HEK293 (cell line): ENCODE measurements around the gene LHX4.
A peak's percentile ranks its signal among the peaks of the same experiment; 100 is the strongest.

ENCODE experiments used
- CTCF ChIA-PET: fragments of 350-600 bp; formaldehyde crosslinking; extraction: SDS; loops from one replicate; lab custom pipeline; 2021; ENCODE audit warnings: antibody characterized with exemption; lab: Yijun Ruan, JAX
- POLR2A ChIA-PET: fragments of 300-600 bp; formaldehyde crosslinking; extraction: SDS; loops from one replicate; lab custom pipeline; 2020; ENCODE audit warnings: antibody characterized with exemption, inconsistent platforms; lab: Yijun Ruan, JAX
- H3K27ac ChIP-seq: fragments of 200-500 bp; sonication (Bioruptor generic); 2 replicates; pipeline ENCODE4 v1.5.1; 2014; ENCODE audit warnings: low read depth, low read length, control low read depth, inconsistent platforms; ENCODE audit errors: extremely low read depth
- H3K36me3 ChIP-seq, 2 experiments: fragments of 200-500 bp in 1 of 2; sonication (Bioruptor generic) in 1 of 2; 1 replicate in 1 of 2; 2 replicates in 1 of 2; pipeline ENCODE4 v1.5.1; 2014 to 2017; ENCODE audit warnings: inconsistent platforms in 2 of 2, low read length in 2 of 2; ENCODE audit not compliant: control insufficient read depth in 2 of 2, insufficient read depth in 1 of 2
- H3K4me1 ChIP-seq: fragments of 200-500 bp; sonication (Bioruptor generic); 2 replicates; pipeline ENCODE4 v1.5.1; 2014; ENCODE audit warnings: mild to moderate bottlenecking, low read length, inconsistent platforms; ENCODE audit not compliant: control insufficient read depth, insufficient read depth
- H3K4me3 ChIP-seq: 2 replicates; pipeline ENCODE4 v1.5.1; 2011; ENCODE audit warnings: low read depth, mild to moderate bottlenecking, control low read depth, low read length, moderate library complexity
- H3K9me3 ChIP-seq: fragments of 200-500 bp; sonication (Bioruptor generic); 2 replicates; pipeline ENCODE4 v1.5.1; 2014; ENCODE audit warnings: low read depth, low read length, inconsistent platforms; ENCODE audit not compliant: control insufficient read depth, insufficient read depth
- EGR2 ChIP-seq: fragments of 450-650 bp; formaldehyde crosslinking; IDR thresholded peaks from 2 replicates; pipeline ENCODE4 v1.5.1; 2016; ENCODE audit warnings: low read depth, missing biosample characterization, missing genetic modification characterization
- KLF1 ChIP-seq: fragments of 450-650 bp; formaldehyde crosslinking; IDR thresholded peaks from 2 replicates; pipeline ENCODE4 v1.5.1; 2016; ENCODE audit warnings: missing biosample characterization, missing genetic modification characterization
- MZF1 ChIP-seq: fragments of 450-650 bp; formaldehyde crosslinking; IDR thresholded peaks from 2 replicates; pipeline ENCODE4 v1.5.1; 2017; ENCODE audit warnings: missing biosample characterization, missing genetic modification characterization, borderline replicate concordance
- REPIN1 ChIP-seq: fragments of 450-650 bp; formaldehyde crosslinking; IDR thresholded peaks from 2 replicates; pipeline ENCODE4 v1.5.1; 2017; ENCODE audit warnings: missing biosample characterization, missing genetic modification characterization, low read depth
- TCF7L2 ChIP-seq: IDR thresholded peaks from 2 replicates; pipeline ENCODE4 v1.6.1; 2011; ENCODE audit warnings: low read depth, mild to moderate bottlenecking, inconsistent platforms, low read length, moderate library complexity, borderline replicate concordance
- YY1 ChIP-seq: fragments of 450-650 bp; formaldehyde crosslinking; IDR thresholded peaks from 2 replicates; pipeline ENCODE4 v1.5.1; 2018; ENCODE audit warnings: missing biosample characterization, missing genetic modification characterization
- ZBTB21 ChIP-seq: fragments of 450-650 bp; formaldehyde crosslinking; IDR thresholded peaks from 2 replicates; pipeline ENCODE4 v1.5.1; 2017; ENCODE audit warnings: missing biosample characterization, missing genetic modification characterization
- ZFHX2 ChIP-seq: fragments of 450-650 bp; formaldehyde crosslinking; conservative IDR thresholded peaks from 2 replicates; pipeline ENCODE4 v1.5.1; 2016; ENCODE audit warnings: missing biosample characterization, missing genetic modification characterization
- ZNF140 ChIP-seq: fragments of 450-650 bp; formaldehyde crosslinking; IDR thresholded peaks from 2 replicates; pipeline ENCODE4 v1.5.1; 2016; ENCODE audit warnings: missing biosample characterization, missing genetic modification characterization
- ZNF16 ChIP-seq: fragments of 450-650 bp; formaldehyde crosslinking; IDR thresholded peaks from 2 replicates; pipeline ENCODE4 v1.5.1; 2016; ENCODE audit warnings: low read depth, missing biosample characterization, missing genetic modification characterization
- ZNF169 ChIP-seq: fragments of 450-650 bp; formaldehyde crosslinking; IDR thresholded peaks from 2 replicates; pipeline ENCODE4 v1.5.1; 2016; ENCODE audit warnings: missing biosample characterization, missing genetic modification characterization
- ZNF600 ChIP-seq: fragments of 450-650 bp; formaldehyde crosslinking; IDR thresholded peaks from 2 replicates; pipeline ENCODE4 v1.5.1; 2016; ENCODE audit warnings: missing biosample characterization, missing genetic modification characterization
- ZNF623 ChIP-seq: fragments of 450-650 bp; formaldehyde crosslinking; IDR thresholded peaks from 2 replicates; pipeline ENCODE4 v1.5.1; 2016; ENCODE audit warnings: missing biosample characterization, missing genetic modification characterization
- ZNF629 ChIP-seq: fragments of 450-650 bp; formaldehyde crosslinking; IDR thresholded peaks from 2 replicates; pipeline ENCODE4 v1.5.1; 2017; ENCODE audit warnings: missing biosample characterization, missing genetic modification characterization
- ZNF670 ChIP-seq: fragments of 450-650 bp; formaldehyde crosslinking; IDR thresholded peaks from 2 replicates; pipeline ENCODE4 v1.5.1; 2016; ENCODE audit warnings: missing biosample characterization, missing genetic modification characterization, low read depth
- TF ChIP-seq, protein P1 (sequence below): fragments of 450-650 bp; formaldehyde crosslinking; IDR thresholded peaks from 2 replicates; pipeline ENCODE4 v1.5.1; 2016; ENCODE audit warnings: missing biosample characterization, missing genetic modification characterization
- TF ChIP-seq, protein P2 (sequence below): fragments of 450-650 bp; formaldehyde crosslinking; IDR thresholded peaks from 2 replicates; pipeline ENCODE4 v1.5.1; 2016; ENCODE audit warnings: missing biosample characterization, missing genetic modification characterization, borderline replicate concordance
- TF ChIP-seq, protein P3 (sequence below): fragments of 450-650 bp; formaldehyde crosslinking; IDR thresholded peaks from 2 replicates; pipeline ENCODE4 v1.5.1; 2016; ENCODE audit warnings: missing biosample characterization, missing genetic modification characterization
- TF ChIP-seq, protein P4 (sequence below): fragments of 450-650 bp; formaldehyde crosslinking; IDR thresholded peaks from 2 replicates; pipeline ENCODE4 v1.5.1; 2016; ENCODE audit warnings: missing biosample characterization, missing genetic modification characterization, low read depth
- TF ChIP-seq, protein P5 (sequence below): fragments of 450-650 bp; formaldehyde crosslinking; IDR thresholded peaks from 2 replicates; pipeline ENCODE4 v1.5.1; 2017; ENCODE audit warnings: missing biosample characterization, mild to moderate bottlenecking, missing genetic modification characterization, moderate library complexity

Gene LHX4

DNA sequence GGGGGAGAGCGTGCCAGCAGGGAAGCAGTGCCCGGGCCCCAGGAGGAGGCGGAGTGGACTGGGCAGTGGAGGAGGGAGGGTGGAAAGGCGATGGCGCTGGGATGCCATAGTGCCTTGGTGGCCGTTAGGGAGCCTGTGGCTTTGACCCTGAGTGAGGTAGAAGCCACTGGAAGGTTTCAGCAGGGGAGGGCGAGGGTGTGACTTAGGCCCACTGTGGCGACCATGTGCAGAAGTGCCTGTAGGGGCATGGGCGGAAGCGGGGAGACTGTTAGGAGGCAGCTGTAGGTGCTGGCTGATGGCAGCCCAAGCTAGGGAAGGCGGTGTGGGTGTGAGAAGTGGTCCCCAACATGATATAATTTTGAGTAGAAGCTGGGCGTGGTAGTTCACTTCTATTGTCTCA, 28.2 kb downstream of the LHX4 start:
- ChIA-PET CTCF (interaction anchor here (0.6 to 1.6 kb wide), 3 partner anchors 9 to 471 kb away, joined by 3 to 4 read pairs (median 4); no protein-coding TSS in a partner anchor), POLR2A (no interaction called here)
- Histone ChIP-seq H3K4me3 (no peak overlapping the region), H3K4me1 (peaks cover 12% of the 10 kb centered on the region), H3K36me3 (no peaks in the 10 kb centered on the region), H3K27ac (no peak overlapping the region), H3K9me3 (no peaks in the 10 kb centered on the region)
- TF ChIP-seq ZFHX2 (tag by site-specific recombination) (peak; percentile 61), TCF7L2 (no peak), ZNF169 (no peak), ZNF16 (tag by site-specific recombination) (no peak), KLF1 (tag by site-specific recombination) (no peak), MZF1 (tag by site-specific recombination) (no peak), EGR2 (peak; percentile 76), ZNF629 (tag by site-specific recombination) (no peak), ZNF623 (tag by site-specific recombination) (no peak), ZNF140 (tag by site-specific recombination) (no peak), ZBTB21 (tag by site-specific recombination) (no peak)
- TF ChIP-seq, protein P1, sequence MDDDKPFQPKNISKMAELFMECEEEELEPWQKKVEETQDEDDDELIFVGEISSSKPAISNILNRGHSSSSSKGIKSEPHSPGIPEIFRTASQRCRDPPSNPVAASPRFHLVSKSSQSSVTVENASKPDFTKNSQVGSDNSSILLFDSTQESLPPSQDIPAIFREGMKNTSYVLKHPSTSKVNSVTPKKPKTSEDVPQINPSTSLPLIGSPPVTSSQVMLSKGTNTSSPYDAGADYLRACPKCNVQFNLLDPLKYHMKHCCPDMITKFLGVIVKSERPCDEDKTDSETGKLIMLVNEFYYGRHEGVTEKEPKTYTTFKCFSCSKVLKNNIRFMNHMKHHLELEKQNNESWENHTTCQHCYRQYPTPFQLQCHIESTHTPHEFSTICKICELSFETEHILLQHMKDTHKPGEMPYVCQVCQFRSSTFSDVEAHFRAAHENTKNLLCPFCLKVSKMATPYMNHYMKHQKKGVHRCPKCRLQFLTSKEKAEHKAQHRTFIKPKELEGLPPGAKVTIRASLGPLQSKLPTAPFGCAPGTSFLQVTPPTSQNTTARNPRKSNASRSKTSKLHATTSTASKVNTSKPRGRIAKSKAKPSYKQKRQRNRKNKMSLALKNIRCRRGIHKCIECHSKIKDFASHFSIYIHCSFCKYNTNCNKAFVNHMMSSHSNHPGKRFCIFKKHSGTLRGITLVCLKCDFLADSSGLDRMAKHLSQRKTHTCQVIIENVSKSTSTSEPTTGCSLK (tag by site-specific recombination), result no peak
- TF ChIP-seq, protein P2, sequence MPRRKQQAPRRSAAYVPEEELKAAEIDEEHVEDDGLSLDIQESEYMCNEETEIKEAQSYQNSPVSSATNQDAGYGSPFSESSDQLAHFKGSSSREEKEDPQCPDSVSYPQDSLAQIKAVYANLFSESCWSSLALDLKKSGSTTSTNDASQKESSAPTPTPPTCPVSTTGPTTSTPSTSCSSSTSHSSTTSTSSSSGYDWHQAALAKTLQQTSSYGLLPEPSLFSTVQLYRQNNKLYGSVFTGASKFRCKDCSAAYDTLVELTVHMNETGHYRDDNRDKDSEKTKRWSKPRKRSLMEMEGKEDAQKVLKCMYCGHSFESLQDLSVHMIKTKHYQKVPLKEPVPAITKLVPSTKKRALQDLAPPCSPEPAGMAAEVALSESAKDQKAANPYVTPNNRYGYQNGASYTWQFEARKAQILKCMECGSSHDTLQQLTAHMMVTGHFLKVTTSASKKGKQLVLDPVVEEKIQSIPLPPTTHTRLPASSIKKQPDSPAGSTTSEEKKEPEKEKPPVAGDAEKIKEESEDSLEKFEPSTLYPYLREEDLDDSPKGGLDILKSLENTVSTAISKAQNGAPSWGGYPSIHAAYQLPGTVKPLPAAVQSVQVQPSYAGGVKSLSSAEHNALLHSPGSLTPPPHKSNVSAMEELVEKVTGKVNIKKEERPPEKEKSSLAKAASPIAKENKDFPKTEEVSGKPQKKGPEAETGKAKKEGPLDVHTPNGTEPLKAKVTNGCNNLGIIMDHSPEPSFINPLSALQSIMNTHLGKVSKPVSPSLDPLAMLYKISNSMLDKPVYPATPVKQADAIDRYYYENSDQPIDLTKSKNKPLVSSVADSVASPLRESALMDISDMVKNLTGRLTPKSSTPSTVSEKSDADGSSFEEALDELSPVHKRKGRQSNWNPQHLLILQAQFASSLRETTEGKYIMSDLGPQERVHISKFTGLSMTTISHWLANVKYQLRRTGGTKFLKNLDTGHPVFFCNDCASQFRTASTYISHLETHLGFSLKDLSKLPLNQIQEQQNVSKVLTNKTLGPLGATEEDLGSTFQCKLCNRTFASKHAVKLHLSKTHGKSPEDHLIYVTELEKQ (tag by site-specific recombination), result no peak
- TF ChIP-seq, protein P3, sequence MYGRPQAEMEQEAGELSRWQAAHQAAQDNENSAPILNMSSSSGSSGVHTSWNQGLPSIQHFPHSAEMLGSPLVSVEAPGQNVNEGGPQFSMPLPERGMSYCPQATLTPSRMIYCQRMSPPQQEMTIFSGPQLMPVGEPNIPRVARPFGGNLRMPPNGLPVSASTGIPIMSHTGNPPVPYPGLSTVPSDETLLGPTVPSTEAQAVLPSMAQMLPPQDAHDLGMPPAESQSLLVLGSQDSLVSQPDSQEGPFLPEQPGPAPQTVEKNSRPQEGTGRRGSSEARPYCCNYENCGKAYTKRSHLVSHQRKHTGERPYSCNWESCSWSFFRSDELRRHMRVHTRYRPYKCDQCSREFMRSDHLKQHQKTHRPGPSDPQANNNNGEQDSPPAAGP (tag by site-specific recombination), result no peak
- TF ChIP-seq, protein P4, sequence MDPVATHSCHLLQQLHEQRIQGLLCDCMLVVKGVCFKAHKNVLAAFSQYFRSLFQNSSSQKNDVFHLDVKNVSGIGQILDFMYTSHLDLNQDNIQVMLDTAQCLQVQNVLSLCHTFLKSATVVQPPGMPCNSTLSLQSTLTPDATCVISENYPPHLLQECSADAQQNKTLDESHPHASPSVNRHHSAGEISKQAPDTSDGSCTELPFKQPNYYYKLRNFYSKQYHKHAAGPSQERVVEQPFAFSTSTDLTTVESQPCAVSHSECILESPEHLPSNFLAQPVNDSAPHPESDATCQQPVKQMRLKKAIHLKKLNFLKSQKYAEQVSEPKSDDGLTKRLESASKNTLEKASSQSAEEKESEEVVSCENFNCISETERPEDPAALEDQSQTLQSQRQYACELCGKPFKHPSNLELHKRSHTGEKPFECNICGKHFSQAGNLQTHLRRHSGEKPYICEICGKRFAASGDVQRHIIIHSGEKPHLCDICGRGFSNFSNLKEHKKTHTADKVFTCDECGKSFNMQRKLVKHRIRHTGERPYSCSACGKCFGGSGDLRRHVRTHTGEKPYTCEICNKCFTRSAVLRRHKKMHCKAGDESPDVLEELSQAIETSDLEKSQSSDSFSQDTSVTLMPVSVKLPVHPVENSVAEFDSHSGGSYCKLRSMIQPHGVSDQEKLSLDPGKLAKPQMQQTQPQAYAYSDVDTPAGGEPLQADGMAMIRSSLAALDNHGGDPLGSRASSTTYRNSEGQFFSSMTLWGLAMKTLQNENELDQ (tag by site-specific recombination), result no peak

DNA sequence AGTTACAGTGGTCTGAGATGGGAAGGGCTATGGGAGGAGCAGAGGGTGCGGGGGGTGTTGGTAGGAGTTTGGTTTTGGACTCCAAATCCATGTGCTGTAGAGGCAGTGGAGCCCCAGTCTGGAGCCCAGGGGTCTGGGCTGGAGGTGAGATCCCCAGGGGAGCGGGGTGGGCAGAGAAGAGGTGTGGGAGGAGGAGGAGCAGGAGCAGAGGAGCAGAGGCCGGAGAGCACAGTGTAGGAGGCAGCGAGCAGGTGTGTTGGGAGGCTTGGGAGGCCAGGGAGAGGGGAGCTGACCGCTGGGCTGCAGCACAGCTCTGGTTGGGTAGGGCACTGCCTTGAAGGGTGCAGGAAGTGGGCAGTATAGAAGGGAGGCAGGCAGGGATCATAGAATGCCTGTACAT, 28.9 kb downstream of the LHX4 start:
- no peaks in the 10 kb centered on the region for H3K9me3 ChIP-seq
- H3K36me3 ChIP-seq, result no peaks in the 10 kb centered on the region
- H3K4me1 ChIP-seq, result peaks cover 12% of the 10 kb centered on the region
- ChIA-PET POLR2A (no interaction called here), CTCF (interaction anchor here (0.6 to 1.6 kb wide), 3 partner anchors 14 to 472 kb away, joined by 3 to 4 read pairs (median 3); no protein-coding TSS in a partner anchor)
- H3K4me3 ChIP-seq, result no peak overlapping the region
- H3K27ac ChIP-seq, result no peak overlapping the region
- TF ChIP-seq, protein P5, sequence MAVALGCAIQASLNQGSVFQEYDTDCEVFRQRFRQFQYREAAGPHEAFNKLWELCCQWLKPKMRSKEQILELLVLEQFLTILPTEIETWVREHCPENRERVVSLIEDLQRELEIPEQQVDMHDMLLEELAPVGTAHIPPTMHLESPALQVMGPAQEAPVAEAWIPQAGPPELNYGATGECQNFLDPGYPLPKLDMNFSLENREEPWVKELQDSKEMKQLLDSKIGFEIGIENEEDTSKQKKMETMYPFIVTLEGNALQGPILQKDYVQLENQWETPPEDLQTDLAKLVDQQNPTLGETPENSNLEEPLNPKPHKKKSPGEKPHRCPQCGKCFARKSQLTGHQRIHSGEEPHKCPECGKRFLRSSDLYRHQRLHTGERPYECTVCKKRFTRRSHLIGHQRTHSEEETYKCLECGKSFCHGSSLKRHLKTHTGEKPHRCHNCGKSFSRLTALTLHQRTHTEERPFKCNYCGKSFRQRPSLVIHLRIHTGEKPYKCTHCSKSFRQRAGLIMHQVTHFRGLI (tag by site-specific recombination), result no peak
- TF ChIP-seq ZNF670 (tag by site-specific recombination) (no peak), ZNF600 (tag by site-specific recombination) (0 out of 2 replicates have a peak, but pooled peaks have one; percentile 44), YY1 (no peak), KLF1 (tag by site-specific recombination) (no peak), REPIN1 (tag by site-specific recombination) (peak; percentile 7; the same call in 1 of the 2 replicates), ZFHX2 (tag by site-specific recombination) (peak; percentile 41)
